Effector CD4-positive, alpha-beta T cell (primary cell): Measurements from ENCODE around the gene TSEN2.
"Not testable (repeated sequence)": the region's sequence is repeated elsewhere in the genome, so short reads cannot be mapped to it uniquely, and the experiment has no call there.

Source experiments
- DNase-seq: peaks from one replicate; pipeline ENCODE4 v3.0.0-alpha.2; 2020
- total RNA-seq: gene quantifications from one replicate; lab custom pipeline; 2026; lab: John Stamatoyannopoulos, UW

Gene TSEN2
- total RNA-seq: 13.9 reads per million, percentile 39 among the genes with 10 or more reads in this experiment

DNA sequence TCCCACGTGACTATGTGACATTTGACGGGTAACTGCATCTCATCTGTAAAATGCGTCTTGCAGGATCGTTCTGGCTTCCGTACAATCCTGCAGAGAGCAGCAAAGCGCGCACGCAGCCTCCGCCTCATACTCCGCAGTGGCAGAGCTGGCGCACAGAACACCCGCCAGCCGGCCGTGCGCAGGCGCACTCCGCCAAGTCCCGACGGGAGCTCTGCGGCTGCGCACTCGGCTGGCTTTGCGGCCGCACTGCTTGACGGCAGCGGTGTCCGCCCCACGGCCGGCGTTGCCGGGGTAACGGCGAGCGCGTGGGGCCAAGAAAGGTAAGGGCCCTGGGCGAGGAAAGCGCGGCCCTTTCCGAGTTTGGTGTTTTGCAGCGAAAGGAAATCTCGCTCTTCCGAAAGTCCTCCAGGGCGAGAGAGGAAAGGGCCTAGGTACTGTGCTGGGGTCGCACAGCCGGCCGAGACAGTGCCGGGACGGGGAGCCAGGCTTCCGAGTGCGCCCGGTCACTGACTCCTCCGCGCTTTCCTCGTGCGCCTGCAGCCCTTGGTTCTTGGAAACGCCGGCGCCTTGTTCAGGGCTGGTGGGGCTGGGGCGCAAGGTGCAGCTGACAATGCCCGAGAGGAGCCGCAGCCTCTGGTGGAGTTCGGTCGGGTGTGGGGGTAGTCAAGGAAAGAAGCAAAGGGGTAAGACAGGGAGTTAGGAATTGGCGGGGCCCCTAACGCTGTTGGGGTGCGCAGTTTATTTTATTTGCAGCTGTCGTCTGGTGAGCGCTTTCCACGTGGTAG lies at the start of gene TSEN2:
Gene TSEN2, plus strand, starts transcription at position 283 of the 785 bp plus-strand sequence. CDS start 5,321 bp downstream, outside the sequence.
- DNase-seq: peak; percentile 97

DNA sequence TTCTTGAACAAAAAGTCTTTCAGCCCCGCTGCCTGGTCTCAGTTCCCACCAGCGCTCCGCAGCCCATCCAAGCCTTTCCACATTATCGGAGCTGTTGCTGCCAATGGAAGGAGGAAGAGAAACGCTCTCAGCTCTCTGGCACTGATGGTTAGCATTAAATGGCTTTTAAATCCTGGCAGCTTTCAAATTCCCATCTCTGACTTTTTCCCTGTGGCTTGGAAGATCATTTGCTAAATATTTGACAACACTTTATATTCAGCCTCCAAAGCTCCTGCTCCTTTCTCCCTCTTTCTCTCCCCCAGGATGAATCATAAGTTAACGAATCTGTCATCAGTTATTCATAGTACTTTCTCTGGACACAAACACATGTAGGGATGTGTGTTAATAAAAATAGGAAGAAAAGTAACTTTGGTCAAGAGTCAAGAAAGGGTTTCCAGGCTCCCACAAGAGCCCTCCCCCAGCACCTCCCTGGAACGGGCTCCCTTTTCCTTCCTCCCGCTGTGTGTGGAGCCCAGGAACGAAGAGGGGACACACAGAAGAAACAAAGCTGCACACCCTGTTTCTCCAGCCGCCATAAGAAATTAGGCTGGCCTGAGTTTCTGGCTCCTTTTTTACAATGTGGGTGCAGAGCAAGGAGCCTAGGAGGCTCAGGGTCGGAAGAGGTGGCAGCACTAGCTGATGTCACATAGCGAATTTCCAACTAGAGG lies 47.6 kb upstream of the TSEN2 start:
- DNase-seq: no peak

DNA sequence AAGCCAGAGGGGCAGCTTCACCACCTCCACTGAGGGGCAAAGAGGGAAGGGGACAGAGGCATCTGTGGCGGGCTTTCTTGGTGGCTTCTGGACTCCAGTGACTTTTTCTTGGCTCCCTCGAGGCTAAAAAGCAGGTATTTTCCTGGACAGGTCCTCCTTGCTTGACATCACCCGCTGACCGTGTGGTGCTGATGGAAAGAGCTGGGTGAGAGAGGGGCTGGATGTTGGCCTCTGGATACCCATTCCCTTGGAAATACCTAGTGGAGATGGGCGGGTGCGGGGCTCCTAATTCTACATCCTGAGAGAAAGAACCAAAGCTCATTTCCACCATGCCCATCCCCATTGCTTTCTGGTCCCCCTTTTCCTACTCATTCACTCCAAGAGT lies 47.1 kb upstream of the TSEN2 start:
- no peak for DNase-seq

DNA sequence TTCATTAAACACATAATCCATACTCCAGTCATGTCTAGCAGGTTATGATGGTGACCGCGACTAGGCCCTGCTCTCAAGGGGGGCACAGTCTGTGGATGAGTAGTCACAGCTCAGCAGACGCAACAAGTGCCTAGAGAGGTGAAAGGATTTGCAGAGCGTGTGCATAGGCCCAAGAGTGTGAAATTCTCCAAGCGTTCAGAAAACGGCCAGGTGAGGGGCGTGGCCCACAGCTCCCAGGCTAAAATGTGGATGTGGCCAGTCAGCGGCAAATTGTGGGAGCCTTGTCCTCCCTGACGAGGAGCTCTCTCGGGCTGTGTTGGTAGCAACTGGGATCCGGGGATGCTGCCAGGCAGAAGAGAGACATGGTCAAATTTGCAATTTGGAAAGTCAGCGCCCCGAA lies 46.4 kb upstream of the TSEN2 start:
- DNase-seq: no peak

DNA sequence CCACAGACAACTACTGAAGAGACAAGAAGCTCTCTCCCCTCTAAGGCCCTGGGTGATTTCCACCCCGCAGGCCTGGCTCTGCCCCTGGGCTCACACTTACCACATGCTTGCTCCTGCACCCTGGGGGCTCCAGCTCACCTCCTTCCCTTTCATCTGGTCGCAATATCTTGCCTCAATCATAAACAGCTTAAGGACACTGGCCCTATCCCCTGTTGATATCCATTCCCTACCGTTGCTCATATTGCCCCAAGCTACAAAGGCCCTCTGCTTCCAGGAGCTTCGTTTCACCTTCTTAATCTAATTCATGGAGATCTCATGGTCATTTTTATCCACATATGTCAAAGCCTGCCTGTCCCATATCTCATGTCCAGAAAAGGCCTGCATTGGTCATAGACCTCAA lies 46.0 kb upstream of the TSEN2 start:
- DNase-seq: no peak

DNA sequence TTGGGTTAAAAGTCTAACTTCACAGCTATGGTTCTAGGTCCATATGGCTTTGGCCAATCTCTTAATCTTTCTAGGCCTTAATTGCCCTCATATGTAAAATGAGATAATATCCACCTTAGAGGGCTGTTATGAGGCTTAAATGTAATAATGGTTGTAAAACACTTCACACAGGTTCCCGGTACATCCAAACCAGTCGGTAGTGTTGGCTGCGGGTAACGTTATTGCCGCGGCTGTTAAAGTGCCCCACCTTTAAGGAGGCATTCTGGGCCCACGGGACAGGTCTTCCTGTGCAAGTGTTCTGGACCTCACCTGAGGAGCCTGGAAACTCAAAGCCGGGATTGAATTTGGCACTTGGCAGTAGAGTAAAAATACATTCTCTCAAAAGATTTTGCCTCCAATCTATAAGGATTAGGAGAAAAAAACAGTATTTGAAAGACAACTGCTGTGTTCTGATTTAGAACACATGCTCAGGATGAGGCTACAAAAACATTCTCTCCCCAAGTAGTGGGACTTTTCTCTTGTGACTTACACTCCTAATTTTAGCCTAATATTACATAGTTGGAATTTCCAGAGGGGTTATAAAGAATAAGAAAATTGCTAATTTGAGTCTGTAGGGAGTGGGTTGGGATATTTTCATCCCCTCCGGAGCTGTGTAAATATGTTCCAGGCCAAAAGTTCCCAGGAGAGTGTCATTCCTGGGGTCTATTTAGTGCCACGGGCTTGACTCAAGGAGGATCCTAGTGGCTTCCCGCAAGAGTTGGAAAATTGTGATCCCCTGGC lies 44.9 kb upstream of the TSEN2 start:
- no peak for DNase-seq

DNA sequence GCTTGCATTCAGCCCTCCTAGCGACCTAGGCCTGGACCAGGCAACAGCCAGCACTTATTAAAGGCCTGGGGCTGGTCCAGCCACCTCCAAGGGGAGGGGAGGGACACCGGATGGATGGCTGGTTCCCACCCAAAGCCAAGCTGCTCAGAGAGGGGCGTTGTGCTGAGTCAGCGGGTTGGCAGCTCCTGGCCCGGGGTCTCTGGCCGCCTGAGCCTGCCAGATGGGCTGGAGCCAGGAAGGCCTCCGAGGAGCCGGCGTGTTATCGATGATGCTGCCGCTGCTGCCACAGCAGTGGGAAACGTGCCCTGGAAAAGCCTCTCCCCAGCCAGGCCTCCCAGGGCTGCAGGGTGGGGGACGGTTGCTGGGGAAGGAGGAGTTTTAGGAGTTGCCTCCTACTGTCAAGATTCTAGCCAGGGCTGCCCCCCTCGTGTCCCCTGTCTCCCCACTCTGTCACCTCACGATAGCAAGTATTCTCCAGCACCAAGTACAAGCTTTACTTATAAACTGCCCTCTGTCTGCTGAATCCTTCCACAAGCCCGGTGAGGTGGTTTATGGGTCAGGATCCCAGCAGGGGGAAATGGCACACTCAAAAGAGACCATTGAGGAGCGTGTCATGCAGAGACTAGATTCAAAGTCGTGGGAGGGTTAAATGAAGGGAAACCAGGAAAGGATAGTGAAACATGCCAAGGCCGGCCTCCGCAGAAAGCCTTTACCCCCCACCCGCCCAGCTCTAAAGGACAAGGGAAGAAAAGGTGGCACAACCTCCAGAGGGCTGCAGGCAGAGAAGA lies 43.2 kb upstream of the TSEN2 start:
- DNase-seq: no peak

DNA sequence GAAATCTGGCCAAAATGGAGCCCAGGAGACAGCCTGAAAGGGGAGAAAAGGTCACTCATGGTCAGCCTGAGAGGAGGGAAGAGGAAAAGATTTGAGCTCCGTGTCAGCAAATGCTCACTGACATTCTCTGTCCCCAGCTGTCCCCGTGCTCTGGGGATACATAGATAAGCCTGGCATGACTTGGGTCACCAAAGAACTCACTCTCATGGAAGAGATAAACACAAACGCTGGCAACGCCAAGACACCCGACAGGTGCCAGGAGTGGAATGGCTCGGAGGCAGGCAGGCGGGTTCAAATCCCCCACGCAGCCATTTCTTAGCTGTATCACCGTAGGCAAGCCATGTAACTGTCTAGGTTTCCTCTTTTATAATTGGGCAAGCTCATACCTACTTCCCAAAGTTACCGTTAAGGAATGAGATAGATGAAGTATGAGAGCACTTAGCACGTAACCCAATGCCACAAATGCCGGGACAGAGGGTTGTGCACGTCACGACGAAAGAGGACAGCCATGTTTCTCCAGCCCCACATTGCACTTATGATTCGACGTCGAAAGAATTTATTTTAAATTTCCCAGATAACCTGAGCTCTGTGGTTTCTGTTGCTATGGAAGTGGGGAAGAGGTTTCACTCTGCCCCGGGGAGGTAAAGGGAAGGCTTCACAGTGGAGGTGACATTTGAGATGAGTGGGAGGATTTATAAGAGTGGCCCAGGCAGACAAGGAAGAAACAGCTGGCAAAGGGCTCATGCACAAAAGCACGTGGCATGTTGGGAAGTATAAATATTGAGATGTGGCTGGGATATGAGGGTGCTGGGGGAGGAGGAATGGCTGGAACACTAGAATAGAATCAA lies 41.4 kb upstream of the TSEN2 start:
- DNase-seq: no peak

DNA sequence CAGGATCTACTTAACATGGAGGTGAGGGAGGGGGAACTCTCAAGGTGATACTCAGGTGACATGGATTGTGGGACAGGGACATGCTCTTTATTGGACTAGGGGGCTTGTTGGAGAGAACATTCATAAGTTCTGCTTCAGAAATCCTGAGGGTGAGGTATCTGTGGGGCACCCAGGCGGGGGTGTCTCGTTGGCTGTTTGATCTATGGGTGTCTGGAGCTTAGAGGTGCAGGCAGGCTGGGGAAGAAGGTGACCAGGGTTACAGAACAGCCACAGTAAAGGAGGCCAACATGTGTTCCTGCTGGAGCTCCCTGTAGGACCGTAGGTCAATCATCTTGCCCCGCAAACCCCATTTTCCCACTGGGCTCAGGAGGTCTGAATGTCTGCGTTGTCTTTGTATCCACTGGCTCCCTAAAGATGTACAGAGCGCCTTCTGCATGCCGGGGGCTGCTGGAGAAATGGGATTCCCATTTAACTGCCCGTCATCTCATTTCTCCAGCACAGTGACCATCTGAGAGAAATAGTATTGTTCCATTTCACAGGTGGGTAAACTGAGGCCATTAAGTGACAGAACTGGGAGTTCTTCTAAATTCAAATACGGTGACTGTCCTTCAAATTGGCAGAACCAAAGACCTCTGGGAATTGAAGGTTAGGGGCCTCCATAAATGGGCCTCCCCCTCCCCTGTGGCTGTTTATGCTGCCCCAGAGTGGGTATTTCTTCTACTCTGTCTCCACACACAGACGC lies 40.3 kb upstream of the TSEN2 start:
- no peak for DNase-seq

DNA sequence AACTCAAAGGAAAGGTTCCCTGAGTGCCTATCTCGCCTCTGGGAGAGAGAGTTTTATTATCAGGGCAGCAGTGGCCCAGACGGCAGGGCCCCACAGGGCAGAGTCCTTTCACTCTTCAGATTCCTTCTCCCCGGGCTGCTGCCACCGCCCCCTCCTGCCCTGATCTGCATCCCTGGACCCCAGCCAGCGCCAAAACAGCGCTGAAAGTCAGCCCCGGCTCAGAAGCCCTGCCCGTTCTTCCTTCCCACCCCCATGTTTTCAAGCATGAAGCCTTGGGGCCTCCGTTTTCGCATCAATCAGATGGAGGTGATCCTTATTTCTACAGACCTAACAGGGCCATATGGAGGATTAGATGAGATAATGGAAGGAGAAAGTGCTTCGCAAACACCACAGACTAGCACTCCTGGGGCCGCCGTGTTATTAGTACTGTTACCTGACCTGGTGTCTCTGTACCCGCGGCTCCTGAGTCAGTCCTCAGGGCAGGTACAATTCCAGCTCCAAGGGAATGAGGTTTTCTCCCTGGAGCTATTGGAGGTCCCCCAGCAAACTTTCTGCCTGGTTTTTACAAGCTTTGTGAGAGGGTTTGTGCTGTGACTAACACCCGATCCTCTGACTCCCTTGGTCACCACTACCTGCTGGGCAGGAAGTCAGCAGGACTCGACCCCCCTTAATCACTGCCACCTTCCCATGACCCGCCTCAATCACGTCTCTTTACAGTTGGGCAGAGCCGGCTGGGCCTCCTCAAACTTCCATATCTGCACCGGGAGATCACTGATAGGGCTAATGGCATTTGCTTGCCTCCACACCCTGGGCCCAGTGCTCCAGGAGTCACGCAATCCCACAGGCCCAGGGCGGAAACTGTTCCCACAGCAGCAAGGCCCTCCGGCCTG lies 39.5 kb upstream of the TSEN2 start:
- no peak for DNase-seq

DNA sequence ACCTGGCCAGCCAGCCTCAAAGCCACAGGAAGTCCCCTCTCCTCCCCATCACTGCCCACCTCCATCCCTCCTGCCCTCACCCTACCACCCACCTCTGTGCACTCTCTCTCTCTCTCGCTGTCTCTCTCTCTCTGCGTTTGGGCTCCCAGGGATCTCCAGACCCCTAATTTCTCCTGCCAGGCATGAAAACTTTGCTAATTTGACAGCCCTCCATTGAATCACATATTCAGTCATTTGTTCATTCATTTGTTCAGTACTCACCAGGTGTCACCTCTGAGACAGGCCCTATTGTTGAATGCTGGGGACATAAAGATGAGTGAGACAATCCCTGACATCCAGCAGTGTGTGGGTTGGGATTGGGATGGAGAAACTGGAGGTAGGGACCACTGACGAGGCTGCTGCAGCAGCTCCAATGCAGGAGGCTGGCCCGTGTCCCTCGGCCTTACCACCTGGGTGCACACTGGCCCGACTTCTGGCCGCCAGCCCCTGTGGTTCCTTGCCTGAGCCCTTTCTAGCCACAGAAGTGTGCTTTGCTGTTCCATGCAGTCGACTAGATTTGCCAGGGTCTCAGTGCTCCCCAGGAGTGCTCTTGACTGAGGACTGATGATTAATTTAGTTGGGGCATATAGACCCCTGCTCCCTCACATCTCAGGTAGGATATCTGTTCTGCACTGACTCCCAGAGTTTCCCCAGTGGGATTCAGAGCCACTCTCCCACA lies 38.6 kb upstream of the TSEN2 start:
- DNase-seq: no peak

DNA sequence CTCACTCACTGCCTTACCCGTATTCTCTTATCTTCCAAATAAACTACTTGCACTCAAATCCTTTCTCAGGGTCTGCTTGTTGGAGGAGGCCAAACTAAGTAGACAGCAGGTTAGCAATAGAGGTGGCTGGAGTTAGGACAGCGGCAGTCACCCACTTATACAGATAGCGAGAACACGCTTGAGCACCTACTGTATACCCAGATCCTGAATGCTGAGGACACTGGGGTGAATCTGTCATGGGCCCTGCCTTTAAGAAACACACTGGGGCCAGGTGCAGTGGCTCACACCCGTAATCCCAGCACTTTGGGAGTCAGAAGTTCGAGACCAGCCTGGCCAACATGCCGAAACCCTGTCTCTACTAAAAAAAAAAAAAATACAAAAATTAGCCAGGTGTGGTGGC lies 38.0 kb upstream of the TSEN2 start:
- no peak for DNase-seq

DNA sequence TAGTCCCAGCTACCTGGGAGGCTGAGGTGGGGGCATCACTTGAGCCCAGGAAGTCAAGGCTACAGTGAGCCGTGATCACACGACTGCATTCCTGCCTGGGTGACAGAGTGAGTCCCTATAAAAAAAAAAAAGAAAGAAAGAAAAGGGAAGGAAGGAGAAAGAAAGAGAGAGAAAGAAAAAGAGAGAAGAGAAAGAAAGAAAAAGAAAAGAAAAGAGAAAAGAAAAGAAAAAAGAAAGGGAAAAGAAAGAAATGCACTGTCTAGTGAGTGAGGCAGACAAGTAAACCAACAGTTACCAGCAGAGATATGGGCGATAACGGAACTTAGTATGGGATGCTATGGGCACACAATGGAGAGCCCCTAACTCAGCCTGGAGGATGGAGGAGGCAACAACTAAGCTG lies 37.2 kb upstream of the TSEN2 start:
- no peak for DNase-seq

DNA sequence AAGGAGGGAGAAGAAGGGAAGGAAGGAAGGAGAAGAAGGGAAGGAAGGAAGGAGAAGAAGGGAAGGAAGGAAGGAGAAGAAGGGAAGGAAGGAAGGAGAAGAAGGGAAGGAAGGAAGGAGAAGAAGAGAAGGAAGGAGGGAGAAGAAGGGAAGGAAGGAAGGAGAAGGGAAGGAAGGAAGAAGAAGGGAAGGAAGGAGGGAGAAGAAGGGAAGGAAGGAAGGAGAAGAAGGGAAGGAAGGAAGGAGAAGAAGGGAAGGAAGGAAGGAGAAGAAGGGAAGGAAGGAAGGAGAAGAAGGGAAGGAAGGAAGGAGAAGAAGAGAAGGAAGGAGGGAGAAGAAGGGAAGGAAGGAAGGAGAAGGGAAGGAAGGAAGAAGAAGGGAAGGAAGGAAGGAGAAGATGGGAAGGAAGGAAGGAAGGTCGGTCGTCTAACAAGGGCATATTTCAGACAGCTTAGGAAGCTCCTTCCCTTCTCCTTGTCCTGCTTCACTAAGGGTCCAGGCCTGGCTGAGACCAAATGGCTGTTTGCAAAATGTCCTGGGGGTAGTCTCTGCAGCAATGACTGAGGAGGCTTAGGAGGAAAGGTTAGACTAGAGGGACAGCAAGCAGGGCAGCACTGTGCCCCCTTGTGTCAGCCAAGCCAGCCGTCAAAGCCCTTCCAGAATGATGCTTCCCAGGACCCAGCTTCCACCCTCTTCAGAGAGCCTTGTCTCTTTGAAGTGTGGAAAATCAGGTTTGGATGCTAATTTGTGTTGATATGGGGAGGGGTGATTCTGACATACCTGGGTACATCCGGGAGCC lies 35.7 kb upstream of the TSEN2 start:
- DNase-seq: not testable (repeated sequence)

DNA sequence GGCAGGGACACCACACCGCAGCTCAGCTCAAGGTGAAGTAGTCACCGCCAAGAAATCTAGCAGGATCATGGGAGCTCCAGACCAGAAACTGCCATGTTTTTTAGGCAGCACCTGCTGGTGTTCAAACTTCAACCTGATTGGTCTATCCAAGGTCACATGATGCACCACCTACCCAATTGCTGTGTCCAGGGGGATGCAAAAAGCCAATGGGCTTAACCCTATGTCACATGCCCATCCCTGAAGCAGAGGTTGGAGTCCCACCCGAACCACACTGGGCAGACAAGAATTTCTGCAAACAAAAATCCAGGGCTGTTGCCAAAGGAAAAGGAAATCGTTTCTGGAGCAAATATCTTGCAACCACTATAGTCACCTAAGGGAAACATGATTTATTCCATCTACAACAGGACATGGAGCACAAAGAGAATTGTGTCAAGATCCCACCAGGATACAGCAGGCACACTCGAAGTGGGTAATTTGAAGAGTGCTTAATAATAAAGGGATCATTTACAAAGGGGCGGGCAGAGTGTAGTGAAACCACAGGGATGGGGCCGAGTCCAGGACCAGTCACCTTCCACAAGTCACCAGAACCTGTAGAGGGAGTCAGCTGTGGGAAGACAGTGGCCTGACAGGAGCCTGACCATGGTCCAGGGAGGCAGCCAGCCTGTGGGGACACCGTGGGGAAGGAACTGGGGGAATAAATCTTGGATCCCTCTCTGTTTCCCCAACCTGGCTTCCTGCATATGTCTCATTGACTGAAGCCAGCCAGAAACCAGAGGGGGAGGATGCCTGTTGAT lies 34.2 kb upstream of the TSEN2 start:
- no peak for DNase-seq

DNA sequence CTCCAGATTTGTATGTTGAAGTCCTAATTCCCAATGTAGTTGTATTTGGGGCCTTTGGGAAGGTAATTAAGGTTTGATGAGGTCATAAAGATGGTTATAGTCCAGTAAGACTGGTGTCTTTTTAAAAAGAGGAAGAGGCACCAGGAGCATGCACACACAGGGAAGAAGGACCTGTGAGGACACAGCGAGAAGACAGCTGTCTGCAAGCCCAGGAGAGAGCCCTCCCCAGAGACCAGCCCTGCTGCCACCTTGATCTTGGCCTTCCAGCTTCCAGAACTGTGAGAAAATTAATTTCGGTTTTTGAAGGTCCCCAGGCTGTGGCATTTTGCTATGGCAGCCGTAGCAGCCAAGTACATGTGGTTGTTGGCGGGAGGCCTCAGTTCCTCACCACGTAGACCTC lies 32.8 kb upstream of the TSEN2 start:
- no peak for DNase-seq

DNA sequence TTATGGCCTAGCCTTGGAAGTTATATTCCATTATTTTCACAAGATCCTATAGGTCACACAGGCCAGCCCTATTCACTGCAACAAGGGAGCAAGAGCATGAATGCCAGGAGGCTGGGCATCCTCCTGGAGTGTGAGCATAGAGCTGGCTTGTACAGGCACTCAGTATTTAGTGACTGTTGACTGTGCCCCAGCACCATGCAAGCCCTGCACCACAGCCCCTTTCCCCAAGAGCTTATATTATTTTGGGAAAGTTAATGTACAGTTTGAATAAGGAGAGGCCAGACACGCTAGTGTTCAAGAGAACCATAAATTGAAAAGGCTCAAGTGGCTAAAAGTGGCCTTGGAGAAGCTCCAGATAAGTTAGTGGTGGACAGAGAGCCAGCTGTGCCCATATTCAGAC lies 32.3 kb upstream of the TSEN2 start:
- DNase-seq: no peak
